Neuronal stem cell (in vitro differentiated cells): ENCODE measurements around the gene NRXN3.

Experiments
- DNase-seq: peaks from one replicate; pipeline ENCODE4 v3.0.0-alpha.2; 2013; ENCODE audit warnings: low spot score
- H2AFZ ChIP-seq: one replicate; pipeline ENCODE4 v1.6.1; 2013; ENCODE audit warnings: mild to moderate bottlenecking, low read length, inconsistent platforms
- H2AK5ac ChIP-seq: 2 replicates; pipeline ENCODE4 v1.6.1; 2013; ENCODE audit warnings: low read depth, mild to moderate bottlenecking, inconsistent platforms, low read length, moderate library complexity, mixed read lengths
- H2BK120ac ChIP-seq: 2 replicates; pipeline ENCODE4 v1.6.1; 2013; ENCODE audit warnings: low read depth, mild to moderate bottlenecking, inconsistent platforms, low read length, moderate library complexity, mixed read lengths
- H2BK12ac ChIP-seq: one replicate; pipeline ENCODE4 v1.6.1; 2013; ENCODE audit warnings: low read length, inconsistent platforms
- H2BK15ac ChIP-seq: 2 replicates; pipeline ENCODE4 v1.6.1; 2013; ENCODE audit warnings: mild to moderate bottlenecking, low read length, inconsistent platforms, mixed read lengths
- H2BK5ac ChIP-seq: one replicate; pipeline ENCODE4 v1.6.1; 2013; ENCODE audit warnings: inconsistent platforms, mild to moderate bottlenecking, low read length, moderate library complexity
- H3K14ac ChIP-seq: one replicate; pipeline ENCODE4 v1.6.1; 2013; ENCODE audit warnings: low read length, inconsistent platforms
- H3K18ac ChIP-seq: 2 replicates; pipeline ENCODE4 v1.6.1; 2013; ENCODE audit warnings: low read length, inconsistent platforms
- H3K23ac ChIP-seq: 2 replicates; pipeline ENCODE4 v1.6.1; 2013; ENCODE audit warnings: low read depth, mild to moderate bottlenecking, mixed read lengths, low read length, inconsistent platforms; ENCODE audit not compliant: poor library complexity
- H3K27ac ChIP-seq: replicated peaks from 3 replicates; pipeline ENCODE4 v1.5.1; 2013; ENCODE audit warnings: low read length, inconsistent platforms
- H3K27me3 ChIP-seq, 3 experiments: 2 replicates each; pipeline ENCODE4 v1.6.1; 2013; ENCODE audit warnings: low read length in 3 of 3, mild to moderate bottlenecking in 2 of 3, inconsistent platforms in 1 of 3, low read depth in 1 of 3, mixed read lengths in 1 of 3, moderate library complexity in 1 of 3; ENCODE audit not compliant: control insufficient read depth in 3 of 3, insufficient read depth in 3 of 3
- H3K36me3 ChIP-seq, 2 donors: replicated peaks in 1 of 2; 2 replicates each; pipeline ENCODE4 v1.6.1; 2013; ENCODE audit warnings: low read length in 2 of 2; ENCODE audit not compliant: control insufficient read depth in 2 of 2, insufficient read depth in 2 of 2
- H3K4ac ChIP-seq: 2 replicates; pipeline ENCODE4 v1.6.1; 2013; ENCODE audit warnings: inconsistent platforms, mild to moderate bottlenecking, low read length, moderate library complexity
- H3K4me1 ChIP-seq, 2 donors: 1 replicate in 1 of 2; 2 replicates in 1 of 2; pipeline ENCODE4 v1.6.1; 2013; ENCODE audit warnings: low read length in 2 of 2, low read depth in 1 of 2; ENCODE audit not compliant: control insufficient read depth in 2 of 2, insufficient read depth in 1 of 2
- H3K4me2 ChIP-seq: one replicate; pipeline ENCODE4 v1.6.1; 2013; ENCODE audit warnings: mild to moderate bottlenecking, low read length, inconsistent platforms; ENCODE audit not compliant: insufficient read depth, poor library complexity, severe bottlenecking
- H3K4me3 ChIP-seq, 2 donors: 2 replicates each; pipeline ENCODE4 v1.5.1; 2013; ENCODE audit warnings: low read length in 2 of 2, mild to moderate bottlenecking in 2 of 2, inconsistent platforms in 1 of 2, moderate library complexity in 1 of 2
- H3K79me1 ChIP-seq: one replicate; pipeline ENCODE4 v1.6.1; 2013; ENCODE audit warnings: low read depth, mild to moderate bottlenecking, inconsistent platforms, low read length, moderate library complexity
- H3K9ac ChIP-seq: one replicate; pipeline ENCODE4 v1.6.1; 2013; ENCODE audit warnings: mild to moderate bottlenecking, low read depth, low read length, inconsistent platforms; ENCODE audit not compliant: poor library complexity
- H3K9me3 ChIP-seq, 2 donors: replicated peaks in 1 of 2; 2 replicates each; pipeline versions ENCODE3 to v1.6.1; 2013; ENCODE audit warnings: low read length in 2 of 2, mild to moderate bottlenecking in 2 of 2, inconsistent platforms in 1 of 2, low read depth in 1 of 2, mixed read lengths in 1 of 2, moderate library complexity in 1 of 2; ENCODE audit not compliant: control insufficient read depth in 2 of 2, insufficient read depth in 1 of 2
- H4K8ac ChIP-seq: one replicate; pipeline ENCODE4 v1.6.1; 2013; ENCODE audit warnings: low read depth, mild to moderate bottlenecking, inconsistent platforms, low read length, moderate library complexity
- H4K91ac ChIP-seq: one replicate; pipeline ENCODE4 v1.6.1; 2013; ENCODE audit warnings: low read length, low read depth, mild to moderate bottlenecking, inconsistent platforms; ENCODE audit not compliant: poor library complexity
- WGBS, 2 donors: extraction: QIAGEN DNeasy Blood & Tissue Kit; methylation state at CpG; one replicate each; pipeline ENCODE4 v1.1.7; 2013; ENCODE audit warnings: missing lambda C conversion rate in 2 of 2, mixed read lengths in 1 of 2; ENCODE audit not compliant: insufficient read length in 2 of 2, insufficient replicate concordance in 1 of 2; ENCODE audit errors: extremely low coverage in 2 of 2; 5-methylcytosine and 5-hydroxymethylcytosine counted together

Gene NRXN3

GRCh38 chr14:78220273-78220672 is 50.1 kb downstream of the NRXN3 start:
- Histone ChIP-seq H2AK5ac (no peak overlapping the region), H2BK15ac (no peak overlapping the region), H2BK120ac (no peak overlapping the region), H3K27me3 (no peaks in the 10 kb centered on the region), H2AFZ (no peak overlapping the region), H3K4me3 (no peak overlapping the region), H4K91ac (no peak overlapping the region), H3K9ac (no peak overlapping the region), H3K9me3 (no peaks in the 10 kb centered on the region), H3K4me1 (no peaks in the 10 kb centered on the region), H3K14ac (no peak overlapping the region), H3K4me2 (no peak overlapping the region), H3K79me1 (no peaks in the 10 kb centered on the region), H3K27ac (no peak overlapping the region), H3K36me3 (no peaks in the 10 kb centered on the region), H4K8ac (no peak overlapping the region), H3K4ac (no peak overlapping the region), H2BK5ac (no peak overlapping the region), H2BK12ac (no peak overlapping the region), H3K23ac (no peak overlapping the region), H3K18ac (no peak overlapping the region)
- WGBS, 2 donors: 100% methylated on average over 1 of the region's 5 CpGs; no CpG with 5 or more reads in 1 of the 2 donors
- DNase-seq: no peak

- Histone ChIP-seq H3K18ac (no peak overlapping the region), H4K8ac (no peak overlapping the region), H3K4me2 (no peak overlapping the region), H3K36me3 (no peaks in the 10 kb centered on the region), H3K9me3 (no peaks in the 10 kb centered on the region), H2BK120ac (no peak overlapping the region), H3K27me3 (no peaks in the 10 kb centered on the region), H2BK5ac (no peak overlapping the region), H3K4ac (no peak overlapping the region), H2BK15ac (no peak overlapping the region), H3K4me3 (no peak overlapping the region), H2AFZ (no peak overlapping the region), H2AK5ac (no peak overlapping the region), H3K23ac (no peak overlapping the region), H2BK12ac (no peak overlapping the region), H3K14ac (no peak overlapping the region), H3K27ac (no peak overlapping the region), H3K4me1 (peaks cover 0 to 2% of the 10 kb centered on the region in 2 donors), H3K9ac (no peak overlapping the region), H4K91ac (no peak overlapping the region), H3K79me1 (no peaks in the 10 kb centered on the region)
- DNase-seq: no peak
These were observed 52.6 kb downstream of the NRXN3 start for GRCh38 chr14:78222746-78223145.

GRCh38 chr14:78227248-78228077 is 57.3 kb downstream of the NRXN3 start:
- H3K4me3 ChIP-seq: no peak overlapping the region
- H3K4me1 ChIP-seq: peaks cover 0 to 4% of the 10 kb centered on the region in 2 donors
- no peaks in the 10 kb centered on the region for H3K79me1 ChIP-seq
- H2BK5ac ChIP-seq: no peak overlapping the region
- H4K91ac ChIP-seq: no peak overlapping the region
- no peak overlapping the region for H3K4me2 ChIP-seq
- WGBS, 2 donors: no CpG with 5 or more reads among the region's 14 CpGs
- H4K8ac ChIP-seq: no peak overlapping the region
- no peaks in the 10 kb centered on the region for H3K9me3 ChIP-seq
- peak overlapping the region; percentile 69 for H3K18ac ChIP-seq
- H3K9ac ChIP-seq: no peak overlapping the region
- no peak overlapping the region for H2BK12ac ChIP-seq
- H3K23ac ChIP-seq: no peak overlapping the region
- no peaks in the 10 kb centered on the region for H3K36me3 ChIP-seq
- H2BK120ac ChIP-seq: no peak overlapping the region
- H3K14ac ChIP-seq: no peak overlapping the region
- H3K4ac ChIP-seq: no peak overlapping the region
- no peak for DNase-seq
- no peak overlapping the region for H2AK5ac ChIP-seq
- H3K27me3 ChIP-seq: no peaks in the 10 kb centered on the region
- H2BK15ac ChIP-seq: no peak overlapping the region
- no peak overlapping the region for H3K27ac ChIP-seq
- H2AFZ ChIP-seq: no peak overlapping the region

GRCh38 chr14:78228702-78229327 is 58.6 kb downstream of the NRXN3 start:
- Histone ChIP-seq H3K4me2 (no peak overlapping the region), H2AFZ (no peak overlapping the region), H3K79me1 (no peaks in the 10 kb centered on the region), H3K4me1 (peaks cover 0 to 7% of the 10 kb centered on the region in 2 donors), H3K14ac (no peak overlapping the region), H3K23ac (no peak overlapping the region), H4K91ac (no peak overlapping the region), H3K18ac (no peak overlapping the region), H3K27me3 (no peaks in the 10 kb centered on the region), H3K9ac (no peak overlapping the region), H2BK5ac (no peak overlapping the region), H2BK15ac (no peak overlapping the region), H3K4me3 (no peak overlapping the region), H3K4ac (no peak overlapping the region), H2AK5ac (no peak overlapping the region), H2BK12ac (no peak overlapping the region), H3K9me3 (no peaks in the 10 kb centered on the region), H2BK120ac (no peak overlapping the region), H3K27ac (no peak overlapping the region), H3K36me3 (no peaks in the 10 kb centered on the region), H4K8ac (no peak overlapping the region)
- no CpG with 5 or more reads among the region's 3 CpGs for WGBS, 2 donors
- no peak for DNase-seq
